Transverse colon (tissue), 4 donors: ENCODE data around the gene SEPSECS. TPM values are rescaled to one million over a fixed set of nuclear protein-coding genes. Genes with fewer than 3 reads are reported as not detected.

Experiments used
- DNase-seq: peaks from one replicate; pipeline ENCODE4 v3.0.0-alpha.2; 2019
- H3K27ac ChIP-seq, 4 donors: fragments of 200-600 bp; sonication (generic); 2 replicates each; pipeline ENCODE4 v1.5.1; 2016 to 2018; ENCODE audit warnings: inconsistent platforms in 4 of 4
- H3K27me3 ChIP-seq: fragments of 200-600 bp; sonication (generic); 2 replicates; pipeline ENCODE4 v1.5.1; 2017; ENCODE audit warnings: inconsistent platforms
- H3K36me3 ChIP-seq, 4 donors: fragments of 200-600 bp; sonication (generic); 2 replicates each; pipeline ENCODE4 v1.5.1; 2017 to 2019; ENCODE audit warnings: inconsistent platforms in 4 of 4
- H3K4me1 ChIP-seq, 4 donors: fragments of 200-600 bp; sonication (generic); 2 replicates each; pipeline ENCODE4 v1.5.1; 2017 to 2020; ENCODE audit warnings: inconsistent platforms in 4 of 4
- H3K4me3 ChIP-seq, 4 donors: fragments of 200-600 bp; sonication (generic); 1 replicate in 1 of 4; 2 replicates in 3 of 4; pipeline versions ENCODE4 v1.5.1 to v1.6.1; 2017 to 2019; ENCODE audit warnings: inconsistent platforms in 4 of 4
- H3K9me3 ChIP-seq, 2 donors: fragments of 200-600 bp; sonication (generic); 2 replicates each; pipeline ENCODE4 v1.5.1; 2017 to 2019; ENCODE audit warnings: inconsistent platforms in 2 of 2
- EP300 ChIP-seq: sonication (generic); formaldehyde crosslinking; IDR thresholded peaks from one replicate; pipeline ENCODE4 v1.6.1; 2017; ENCODE audit warnings: antibody characterized with exemption, low read depth
- POLR2A ChIP-seq: fragments of 450-650 bp; IDR thresholded peaks from one replicate; pipeline ENCODE4 v1.6.1; 2016; ENCODE audit warnings: antibody characterized with exemption, mild to moderate bottlenecking, moderate library complexity
- POLR2AphosphoS5 ChIP-seq, 3 donors: sonication (generic); formaldehyde crosslinking; IDR thresholded peaks; one replicate each; pipeline ENCODE4 v1.6.1; 2016; ENCODE audit warnings: antibody characterized with exemption in 3 of 3
- WGBS, 2 donors: methylation state at CpG; one replicate each; pipeline ENCODE4 v1.1.5; 2018; ENCODE audit warnings: low coverage in 1 of 2; 5-methylcytosine and 5-hydroxymethylcytosine counted together
- in situ Hi-C, 4 donors: fragments of 200-750 bp; cut with MboI; loops; one replicate each; pipeline versions ENCODE4 v1.15.0 to v1.15.1; 2017; ENCODE audit warnings: low sequenced_read_pairs in 3 of 4, low pct_ligation_motif_present in 1 of 4, low pct_unique_long_range_greater_than_20kb in 1 of 4
- intact Hi-C: fragments of 100-400 bp; cut with DNase I; formaldehyde crosslinking; loops from one replicate; pipeline ENCODE4 v1.15.1; 2023; ENCODE audit warnings: low total_unique reads
- total RNA-seq, 4 donors: library from RNA; depleted of rRNA; stranded (reverse); fragments of >200 nt; gene quantifications; one replicate each; pipeline ENCODE4 v1.1.0, GENCODE V29; 2016
- TF ChIP-seq, protein P1 (sequence below), 5 experiments: fragments of 200-600 bp in 3 of 5; fragments of 450-650 bp in 2 of 5; sonication (generic) in 3 of 5; IDR thresholded peaks; 1 replicate in 2 of 5; 2 replicates in 3 of 5; pipeline ENCODE4 v1.5.1; 2016 to 2017; ENCODE audit warnings: antibody characterized with exemption in 5 of 5, inconsistent platforms in 3 of 5, mild to moderate bottlenecking in 2 of 5, moderate library complexity in 1 of 5

Gene SEPSECS
- total RNA-seq, 4 donors from 2014 or later: 4.6 to 19.2 (median 16.5) TPM

DNA sequence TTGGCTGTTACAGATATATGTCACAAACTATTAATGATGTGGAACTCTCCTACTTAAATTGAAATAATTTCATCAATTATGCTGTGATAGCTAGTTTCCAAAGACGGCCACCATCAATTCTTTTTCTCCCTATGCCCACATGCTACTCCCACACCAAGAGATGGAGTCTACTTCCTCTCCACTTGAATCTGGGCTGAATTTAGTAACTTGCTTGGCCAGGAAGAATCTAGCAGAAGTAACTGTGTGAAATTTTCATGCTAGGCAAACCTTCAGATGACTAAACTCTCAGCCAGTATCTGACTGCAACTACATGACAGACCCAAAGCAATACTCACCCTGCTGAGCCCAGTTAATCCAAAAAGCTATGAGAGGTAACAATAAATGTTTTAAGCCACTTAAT is 3.2 kb downstream of the SEPSECS start:
- intact Hi-C loops: no loop called here
- H3K36me3 ChIP-seq: no peaks in the 10 kb centered on the region
- no peaks in the 10 kb centered on the region for H3K27me3 ChIP-seq
- TF ChIP-seq, protein P1, sequence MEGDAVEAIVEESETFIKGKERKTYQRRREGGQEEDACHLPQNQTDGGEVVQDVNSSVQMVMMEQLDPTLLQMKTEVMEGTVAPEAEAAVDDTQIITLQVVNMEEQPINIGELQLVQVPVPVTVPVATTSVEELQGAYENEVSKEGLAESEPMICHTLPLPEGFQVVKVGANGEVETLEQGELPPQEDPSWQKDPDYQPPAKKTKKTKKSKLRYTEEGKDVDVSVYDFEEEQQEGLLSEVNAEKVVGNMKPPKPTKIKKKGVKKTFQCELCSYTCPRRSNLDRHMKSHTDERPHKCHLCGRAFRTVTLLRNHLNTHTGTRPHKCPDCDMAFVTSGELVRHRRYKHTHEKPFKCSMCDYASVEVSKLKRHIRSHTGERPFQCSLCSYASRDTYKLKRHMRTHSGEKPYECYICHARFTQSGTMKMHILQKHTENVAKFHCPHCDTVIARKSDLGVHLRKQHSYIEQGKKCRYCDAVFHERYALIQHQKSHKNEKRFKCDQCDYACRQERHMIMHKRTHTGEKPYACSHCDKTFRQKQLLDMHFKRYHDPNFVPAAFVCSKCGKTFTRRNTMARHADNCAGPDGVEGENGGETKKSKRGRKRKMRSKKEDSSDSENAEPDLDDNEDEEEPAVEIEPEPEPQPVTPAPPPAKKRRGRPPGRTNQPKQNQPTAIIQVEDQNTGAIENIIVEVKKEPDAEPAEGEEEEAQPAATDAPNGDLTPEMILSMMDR (IDR thresholded peaks at IDR 0.05): no peak
- TF ChIP-seq POLR2AphosphoS5 (IDR thresholded peaks at IDR 0.05): no peak
- TF ChIP-seq EP300: no peak
- no peak for TF ChIP-seq POLR2A
- WGBS, 2 donors: 91 to 100% methylated on average over 1 of the region's 1 CpG
- no peak overlapping the region for H3K4me3 ChIP-seq
- no peak overlapping the region for H3K27ac ChIP-seq
- H3K9me3 ChIP-seq: no peaks in the 10 kb centered on the region
- peaks cover 6 to 26% (median 18%) of the 10 kb centered on the region in 4 donors for H3K4me1 ChIP-seq
- in situ Hi-C loops: no loop called here
- no peak for DNase-seq

DNA sequence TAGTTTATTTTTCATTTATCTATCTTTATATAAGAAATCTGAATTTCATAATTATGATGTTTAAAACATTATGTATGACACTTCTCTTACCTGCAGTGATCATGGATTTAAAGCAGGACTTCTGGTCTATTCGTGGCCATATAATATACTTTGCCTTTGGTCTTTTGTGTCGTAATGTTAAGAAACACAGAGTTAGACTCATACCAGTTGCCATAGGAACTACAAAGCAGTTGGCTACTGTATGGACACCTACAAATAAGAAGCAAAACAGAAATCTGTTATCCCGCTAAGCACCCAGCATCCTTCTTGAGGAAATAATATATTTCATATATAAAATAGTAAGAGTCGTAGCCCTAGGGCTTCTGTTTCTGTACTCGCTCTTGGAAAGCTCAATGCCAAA is 4.3 kb downstream of the SEPSECS start:
- WGBS, 2 donors: 91 to 92% methylated on average over 5 of the region's 5 CpGs
- Histone ChIP-seq H3K4me3 (no peak overlapping the region), H3K36me3 (no peaks in the 10 kb centered on the region)

DNA sequence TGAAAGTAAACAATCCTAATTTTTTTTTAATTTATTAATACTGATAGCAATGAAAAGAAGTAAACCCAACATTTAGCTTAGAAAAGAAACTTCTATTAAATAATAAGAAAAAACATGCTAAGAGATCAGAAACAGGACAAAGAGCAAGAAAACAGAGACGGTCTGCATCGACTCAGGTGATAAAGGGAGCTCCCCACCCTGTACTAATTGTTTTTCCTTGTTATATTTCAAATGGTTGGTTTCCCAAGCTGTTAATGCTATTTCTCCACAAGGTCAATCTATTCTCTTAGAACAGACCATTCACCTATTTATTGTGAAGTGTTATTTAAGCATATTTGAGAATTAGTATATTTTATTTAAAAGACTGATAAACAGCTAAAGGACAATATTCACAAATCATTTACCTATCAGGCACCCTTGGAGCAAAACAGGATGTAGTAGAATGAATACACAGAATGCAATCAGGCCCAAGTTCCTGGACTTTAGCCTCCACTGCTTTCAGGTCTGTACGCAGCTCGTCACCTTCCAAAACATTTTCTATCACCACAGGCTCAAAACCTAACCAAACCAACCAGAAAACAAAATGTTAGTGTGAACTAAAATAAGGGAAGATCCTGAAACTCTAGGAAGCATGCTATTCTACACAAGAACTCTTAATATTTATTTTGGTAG is 5.5 kb downstream of the SEPSECS start:
- TF ChIP-seq POLR2AphosphoS5 (IDR thresholded peaks at IDR 0.05): peak in 1 of 3 donors; percentile 28
- TF ChIP-seq, protein P1 (IDR thresholded peaks at IDR 0.05): no peak
- in situ Hi-C loops: no loop called here
- H3K4me3 ChIP-seq: peak overlapping the region in 1 of 4 donors; percentile 9
- peak; percentile 34 for DNase-seq
- H3K27ac ChIP-seq: peak overlapping the region; percentile 50 to 71 (median 64)
- intact Hi-C loops: no loop called here
- 45 to 65% methylated on average over 4 of the region's 4 CpGs for WGBS, 2 donors
- no peaks in the 10 kb centered on the region for H3K27me3 ChIP-seq
- H3K4me1 ChIP-seq: peaks cover 0 to 16% (median 7%) of the 10 kb centered on the region in 4 donors
- no peaks in the 10 kb centered on the region for H3K9me3 ChIP-seq
- H3K36me3 ChIP-seq: peaks cover 0 to 5% (median 0%) of the 10 kb centered on the region in 4 donors

More for the DNA sequence above, 4.3 kb downstream of the SEPSECS start:
- in situ Hi-C loops (no loop called here), intact Hi-C loops (no loop called here)
- TF ChIP-seq, protein P1 (IDR thresholded peaks at IDR 0.05): no peak
- no peak for TF ChIP-seq POLR2A
- no peak for TF ChIP-seq POLR2AphosphoS5 (IDR thresholded peaks at IDR 0.05)
- no peak for TF ChIP-seq EP300
- H3K9me3 ChIP-seq: no peaks in the 10 kb centered on the region
- DNase-seq: no peak
- no peaks in the 10 kb centered on the region for H3K27me3 ChIP-seq
- H3K27ac ChIP-seq: no peak overlapping the region
- peaks cover 0 to 16% (median 8%) of the 10 kb centered on the region in 4 donors for H3K4me1 ChIP-seq

DNA sequence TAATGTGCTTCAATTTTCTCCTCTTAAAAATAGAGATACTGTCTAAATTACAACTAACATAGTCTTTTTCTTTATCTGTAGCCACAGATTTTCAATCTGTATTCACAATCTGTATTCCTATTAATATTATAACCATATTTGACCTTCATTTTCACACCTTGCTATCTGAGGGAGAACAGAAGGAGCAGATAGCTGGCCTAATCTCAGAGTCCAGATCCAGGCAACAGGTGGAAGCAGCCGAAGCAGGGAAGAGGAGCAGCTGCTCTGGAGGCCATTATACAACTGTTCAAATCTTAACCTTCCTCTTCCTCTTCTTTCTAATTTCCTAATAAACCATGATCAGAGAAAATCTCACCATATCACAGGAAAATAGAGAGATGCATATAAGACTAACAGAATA is 14.2 kb downstream of the SEPSECS start:
- TF ChIP-seq EP300 (no peak), POLR2A (no peak), POLR2AphosphoS5 (IDR thresholded peaks at IDR 0.05) (no peak)
- TF ChIP-seq, protein P1 (IDR thresholded peaks at IDR 0.05): no peak
- 53 to 75% methylated on average over 1 of the region's 1 CpG for WGBS, 2 donors
- H3K4me1 ChIP-seq: no peaks in the 10 kb centered on the region
- H3K36me3 ChIP-seq: peaks cover 0 to 12% (median 3%) of the 10 kb centered on the region in 4 donors
- in situ Hi-C loops (loop anchor here in 2 of 4 donors (25.0 kb wide), 1 partner anchor 159 kb away; no protein-coding TSS in a partner anchor), intact Hi-C loops (loop anchor here (10.0 kb wide), 1 partner anchor 161 kb away; no protein-coding TSS in a partner anchor)
- no peaks in the 10 kb centered on the region for H3K27me3 ChIP-seq
- H3K9me3 ChIP-seq: no peaks in the 10 kb centered on the region
- H3K27ac ChIP-seq: no peak overlapping the region
- no peak for DNase-seq
- no peak overlapping the region for H3K4me3 ChIP-seq
